Natural killer cell (primary cell): ENCODE data around the gene FNDC3B. TPM values are rescaled to one million over a fixed set of nuclear protein-coding genes. Genes with fewer than 3 reads are reported as not detected.
"Not testable (repeated sequence)": the region's sequence is repeated elsewhere in the genome, so short reads cannot be mapped to it uniquely, and the experiment has no call there.

Experiments
- ATAC-seq, 3 donors: fragments of 150-1000 bp in 2 of 3; fragments of 200-7000 bp in 1 of 3; cut with Tn5 transposase; 1 replicate in 1 of 3; 2 replicates in 2 of 3; pipeline ENCODE4 v1.10.0; 2021; ENCODE audit warnings: mild to moderate bottlenecking in 2 of 3, moderate library complexity in 2 of 3
- DNase-seq, 2 donors: peaks; one replicate each; pipeline versions ENCODE4 v3.0.0 to v3.0.0-alpha.2; 2013 to 2021; ENCODE audit warnings: mixed read lengths in 1 of 2
- H3K27ac ChIP-seq: one replicate; pipeline ENCODE4 v1.5.1; 2013; ENCODE audit warnings: mild to moderate bottlenecking, low read length
- H3K27me3 ChIP-seq: one replicate; pipeline ENCODE4 v1.6.1; 2013; ENCODE audit warnings: low read length; ENCODE audit not compliant: control insufficient read depth, insufficient read depth
- H3K36me3 ChIP-seq: one replicate; pipeline ENCODE4 v1.6.1; 2013; ENCODE audit warnings: low read length; ENCODE audit not compliant: control insufficient read depth, insufficient read depth
- H3K4me1 ChIP-seq: one replicate; pipeline ENCODE4 v1.6.1; 2013; ENCODE audit warnings: low read length; ENCODE audit not compliant: control insufficient read depth, insufficient read depth
- H3K4me3 ChIP-seq: one replicate; pipeline ENCODE4 v1.5.1; 2013; ENCODE audit warnings: low read length
- H3K9me3 ChIP-seq: one replicate; pipeline ENCODE4 v1.6.1; 2013; ENCODE audit warnings: low read length; ENCODE audit not compliant: control insufficient read depth, insufficient read depth
- H3K27ac Mint-ChIP-seq, 2 donors: one replicate each; pipeline ENCODE4 v1.8.0; 2022; ENCODE audit warnings: mild to moderate bottlenecking in 2 of 2, mixed read lengths in 2 of 2, moderate library complexity in 1 of 2
- H3K27me3 Mint-ChIP-seq, 2 donors: one replicate each; pipeline ENCODE4 v1.8.0; 2022; ENCODE audit warnings: low read depth in 2 of 2, mixed read lengths in 2 of 2
- H3K36me3 Mint-ChIP-seq: one replicate; pipeline ENCODE4 v1.8.0; 2022; ENCODE audit warnings: mixed read lengths
- H3K4me1 Mint-ChIP-seq, 2 donors: one replicate each; pipeline ENCODE4 v1.8.0; 2022; ENCODE audit warnings: mixed read lengths in 2 of 2
- H3K4me3 Mint-ChIP-seq: one replicate; pipeline ENCODE4 v1.8.0; 2022; ENCODE audit warnings: mild to moderate bottlenecking, moderate library complexity, mixed read lengths
- H3K9me3 Mint-ChIP-seq, 2 donors: one replicate each; pipeline ENCODE4 v1.8.0; 2022; ENCODE audit warnings: mixed read lengths in 2 of 2
- CTCF ChIP-seq: fragments of 200-600 bp; IDR thresholded peaks from one replicate; pipeline ENCODE4 v1.8.0; 2022; ENCODE audit warnings: antibody characterized with exemption
- WGBS: methylation state at CpG from one replicate; pipeline ENCODE4 v1.1.7; 2013; ENCODE audit warnings: missing lambda C conversion rate; ENCODE audit not compliant: insufficient coverage; 5-methylcytosine and 5-hydroxymethylcytosine counted together
- intact Hi-C: fragments of 100-400 bp; cut with micrococcal nuclease; formaldehyde crosslinking; loops from one replicate; pipeline ENCODE4 v1.14.2; 2022
- total RNA-seq, 4 donors: library from RNA; stranded (reverse); fragments of 120-200 nt in 1 of 4; gene quantifications; one replicate each; pipeline versions ENCODE4 v1.2.3 to v1.2.4, GENCODE V29; 2013 to 2022

The FNDC3B gene
- total RNA-seq, 3 donors from 2014 or later (not counting 1 experiment from before 2014, with no cell fraction given): 154 to 214 (median 206) TPM

DNA sequence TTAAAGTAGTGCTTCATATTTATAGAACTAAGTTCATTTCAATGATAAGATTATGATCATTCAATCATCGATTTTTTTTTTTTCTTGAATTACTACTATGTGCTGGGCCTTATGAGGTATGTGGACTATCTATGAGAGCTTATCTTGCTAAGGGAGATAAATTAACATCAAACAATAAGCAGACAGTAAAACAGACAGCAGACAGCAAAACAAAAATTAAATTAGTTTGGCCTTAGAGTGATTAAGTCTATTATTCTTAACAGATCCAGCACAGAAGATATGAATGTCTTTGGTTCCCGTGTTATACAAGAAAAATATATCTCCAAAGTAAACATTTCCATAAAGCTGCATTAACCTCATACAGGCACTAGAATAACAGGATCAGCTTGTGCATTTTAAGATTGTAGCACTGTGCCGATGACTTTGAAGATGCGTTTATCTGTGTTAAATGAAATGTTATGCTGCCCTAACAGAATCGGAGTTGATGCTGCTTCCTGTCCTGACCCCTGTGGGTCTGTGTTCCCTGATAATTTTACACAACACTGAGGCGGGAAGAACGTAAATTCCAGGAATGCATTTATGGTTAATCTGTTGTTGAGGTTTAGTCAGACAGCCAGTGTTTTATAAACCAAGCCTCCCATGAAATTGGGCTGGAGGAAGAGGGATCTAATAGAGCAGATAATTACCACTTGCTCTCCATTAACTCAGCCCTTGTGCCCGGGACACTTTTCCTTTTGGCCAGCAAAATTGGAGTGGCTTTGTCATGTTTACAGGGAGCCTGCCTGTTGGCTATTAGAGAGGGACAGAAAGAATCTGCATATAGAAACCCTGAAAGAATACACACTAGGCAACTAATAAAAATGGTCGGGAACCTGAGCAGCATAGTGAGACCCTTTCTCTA lies 328.1 kb downstream of the FNDC3B start:
- Mint-ChIP-seq H3K4me1 (peaks cover 21 to 42% of the 10 kb centered on the region in 2 donors), H3K9me3 (no peaks in the 10 kb centered on the region), H3K27ac (peak overlapping the region; percentile 3 to 45), H3K27me3 (no peaks in the 10 kb centered on the region), H3K4me3 (no peak overlapping the region), H3K36me3 (peaks cover 15% of the 10 kb centered on the region)
- no peak overlapping the region for H3K27ac ChIP-seq
- TF ChIP-seq CTCF: no peak
- intact Hi-C loops: no loop called here
- no peaks in the 10 kb centered on the region for H3K4me1 ChIP-seq
- ATAC-seq: no peak
- H3K9me3 ChIP-seq: no peaks in the 10 kb centered on the region
- no peak for DNase-seq
- peaks cover 54% of the 10 kb centered on the region for H3K36me3 ChIP-seq
- H3K4me3 ChIP-seq: no peak overlapping the region
- H3K27me3 ChIP-seq: no peaks in the 10 kb centered on the region
- WGBS: 96% methylated on average over 5 of the region's 9 CpGs

- H3K4me3 ChIP-seq, ATAC-seq, H3K36me3 Mint-ChIP-seq, H3K9me3 ChIP-seq, H3K4me1 ChIP-seq, intact Hi-C loops, DNase-seq, H3K27me3 Mint-ChIP-seq, H3K27me3 ChIP-seq, H3K4me3 Mint-ChIP-seq, H3K27ac ChIP-seq, H3K27ac Mint-ChIP-seq, H3K9me3 Mint-ChIP-seq: not testable (repeated sequence)
- peaks cover 45% of the 10 kb centered on the region for H3K36me3 ChIP-seq
- WGBS: 95% methylated on average over 5 of the region's 5 CpGs
- H3K4me1 Mint-ChIP-seq: peaks cover 32 to 43% of the 10 kb centered on the region in 2 donors
Observed at GRCh38 chr3:172368556-172368955, 329.2 kb downstream of the FNDC3B start.

DNA sequence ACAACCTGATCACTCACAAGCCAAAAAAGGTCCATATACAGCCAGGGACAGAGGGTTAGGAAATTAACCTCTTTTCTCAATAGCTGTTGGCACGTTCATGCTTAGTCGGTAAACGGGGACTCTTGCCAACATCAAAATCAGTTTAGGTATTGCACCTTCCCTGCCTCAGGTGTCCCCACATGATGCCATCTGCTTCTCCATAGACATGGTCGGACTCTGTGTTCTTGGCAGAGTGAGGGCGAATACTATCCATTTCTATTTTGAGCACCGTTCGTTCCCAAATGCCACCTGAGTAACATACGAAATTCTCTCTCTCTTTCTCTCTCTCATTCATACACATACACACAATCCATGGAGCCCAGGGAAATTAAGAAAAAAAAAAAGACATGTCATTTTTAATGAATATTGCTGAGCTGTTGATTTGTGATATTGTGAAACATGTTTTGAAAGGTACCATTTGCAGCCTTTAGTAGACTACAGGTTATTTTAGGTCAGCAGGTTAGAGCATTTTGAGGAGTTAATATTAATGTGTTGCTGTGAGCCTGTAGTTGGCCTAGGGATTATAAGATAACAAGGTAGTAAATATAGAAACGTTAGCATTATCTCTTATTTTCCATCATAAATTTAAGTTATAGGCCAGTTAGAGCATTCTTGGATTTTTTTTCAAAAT lies 330.3 kb downstream of the FNDC3B start:
- H3K4me3 ChIP-seq: no peak overlapping the region
- peaks cover 42% of the 10 kb centered on the region for H3K36me3 ChIP-seq
- no peaks in the 10 kb centered on the region for H3K27me3 Mint-ChIP-seq
- DNase-seq: no peak
- H3K36me3 Mint-ChIP-seq: no peaks in the 10 kb centered on the region
- TF ChIP-seq CTCF: no peak
- no peaks in the 10 kb centered on the region for H3K4me1 ChIP-seq
- no peak overlapping the region for H3K4me3 Mint-ChIP-seq
- no peaks in the 10 kb centered on the region for H3K9me3 Mint-ChIP-seq
- no peaks in the 10 kb centered on the region for H3K27me3 ChIP-seq
- H3K4me1 Mint-ChIP-seq: peaks cover 29 to 35% of the 10 kb centered on the region in 2 donors
- no peak overlapping the region for H3K27ac Mint-ChIP-seq
- H3K9me3 ChIP-seq: no peaks in the 10 kb centered on the region
- no peak overlapping the region for H3K27ac ChIP-seq
- WGBS: 98% methylated on average over 7 of the region's 9 CpGs
- ATAC-seq: no peak
- intact Hi-C loops: no loop called here

DNA sequence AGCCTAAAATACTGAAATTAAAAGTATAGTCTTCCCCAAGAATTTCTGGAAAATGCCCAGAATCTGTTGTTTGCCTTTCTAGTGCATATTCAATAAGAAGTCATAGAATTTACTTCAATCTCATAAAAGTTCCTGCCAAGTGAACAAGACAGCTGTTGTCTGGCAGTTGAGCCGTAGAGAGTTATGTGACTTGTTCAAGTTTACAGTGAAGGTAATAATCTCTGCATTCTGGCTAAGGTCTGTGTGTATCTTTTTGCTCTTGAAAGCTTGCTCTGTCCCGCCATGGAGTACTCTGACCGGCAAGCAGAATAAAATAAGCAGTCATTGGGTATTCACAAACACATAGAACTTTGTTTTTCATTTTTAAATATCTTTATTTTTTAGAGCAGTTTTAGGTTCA lies 331.0 kb downstream of the FNDC3B start:
- Mint-ChIP-seq H3K36me3 (no peaks in the 10 kb centered on the region), H3K27ac (no peak overlapping the region), H3K27me3 (no peaks in the 10 kb centered on the region), H3K4me1 (peaks cover 34 to 35% of the 10 kb centered on the region in 2 donors), H3K9me3 (no peaks in the 10 kb centered on the region), H3K4me3 (no peak overlapping the region)
- no peaks in the 10 kb centered on the region for H3K27me3 ChIP-seq
- TF ChIP-seq CTCF: no peak
- ATAC-seq: no peak
- H3K9me3 ChIP-seq: no peaks in the 10 kb centered on the region
- no peak for DNase-seq
- no peak overlapping the region for H3K4me3 ChIP-seq
- 90% methylated on average over 3 of the region's 3 CpGs for WGBS
- no peak overlapping the region for H3K27ac ChIP-seq
- H3K4me1 ChIP-seq: no peaks in the 10 kb centered on the region
- peaks cover 38% of the 10 kb centered on the region for H3K36me3 ChIP-seq
- intact Hi-C loops: no loop called here
